ENCODE data around the gene PMFBP1. TPM values are rescaled to one million over a fixed set of nuclear protein-coding genes. Genes with fewer than 3 reads are reported as not detected.

Gene PMFBP1
- total RNA-seq, 2 experiments from 2014 or later = 1.1 to 1.2 TPM

DNA sequence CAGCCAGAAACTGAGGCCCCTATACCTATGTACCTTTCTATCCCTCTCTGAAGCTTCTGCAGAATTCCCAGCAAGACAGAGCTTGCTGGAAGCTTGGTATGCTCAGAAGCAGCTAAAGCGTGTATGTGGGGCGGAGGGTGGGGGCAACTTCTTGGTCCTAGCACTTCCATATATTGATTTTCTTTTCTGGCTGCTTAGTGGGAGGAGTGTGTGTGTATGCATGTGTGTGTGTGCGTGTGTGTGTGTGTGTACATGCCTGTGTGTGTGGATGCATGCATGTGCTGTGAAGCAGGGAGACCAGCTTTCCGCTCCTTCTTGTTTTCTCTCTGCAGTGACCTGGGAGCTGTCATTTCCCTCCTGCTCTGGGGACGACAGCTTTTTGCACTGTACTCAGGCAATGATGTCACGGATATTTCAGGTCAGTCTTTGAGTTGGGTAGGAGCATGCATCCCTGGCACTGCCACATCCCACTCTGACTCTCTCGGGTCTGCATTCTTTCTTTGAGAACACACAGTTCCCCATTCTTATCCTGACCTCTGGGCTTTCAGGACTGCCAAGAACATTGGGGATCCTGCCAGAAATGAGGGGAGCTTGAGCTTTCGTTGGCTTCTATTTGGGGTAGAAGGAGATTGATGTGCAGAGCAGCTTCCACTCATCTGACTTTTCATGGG lies 98.3 kb downstream of the PMFBP1 start:
- intact Hi-C loops (cut with micrococcal nuclease) = no loop called here

GRCh38 chr16:72072514-72073342 lies 99.2 kb downstream of the PMFBP1 start:
- intact Hi-C loops (cut with micrococcal nuclease) = no loop called here
- TF ChIP-seq, protein P1, sequence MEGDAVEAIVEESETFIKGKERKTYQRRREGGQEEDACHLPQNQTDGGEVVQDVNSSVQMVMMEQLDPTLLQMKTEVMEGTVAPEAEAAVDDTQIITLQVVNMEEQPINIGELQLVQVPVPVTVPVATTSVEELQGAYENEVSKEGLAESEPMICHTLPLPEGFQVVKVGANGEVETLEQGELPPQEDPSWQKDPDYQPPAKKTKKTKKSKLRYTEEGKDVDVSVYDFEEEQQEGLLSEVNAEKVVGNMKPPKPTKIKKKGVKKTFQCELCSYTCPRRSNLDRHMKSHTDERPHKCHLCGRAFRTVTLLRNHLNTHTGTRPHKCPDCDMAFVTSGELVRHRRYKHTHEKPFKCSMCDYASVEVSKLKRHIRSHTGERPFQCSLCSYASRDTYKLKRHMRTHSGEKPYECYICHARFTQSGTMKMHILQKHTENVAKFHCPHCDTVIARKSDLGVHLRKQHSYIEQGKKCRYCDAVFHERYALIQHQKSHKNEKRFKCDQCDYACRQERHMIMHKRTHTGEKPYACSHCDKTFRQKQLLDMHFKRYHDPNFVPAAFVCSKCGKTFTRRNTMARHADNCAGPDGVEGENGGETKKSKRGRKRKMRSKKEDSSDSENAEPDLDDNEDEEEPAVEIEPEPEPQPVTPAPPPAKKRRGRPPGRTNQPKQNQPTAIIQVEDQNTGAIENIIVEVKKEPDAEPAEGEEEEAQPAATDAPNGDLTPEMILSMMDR (IDR thresholded peaks at IDR 0.05) = no peak
- CTCF ChIA-PET = no interaction called here

More for the DNA sequence above, 98.3 kb downstream of the PMFBP1 start:
- no peak overlapping the region for H3K27ac Mint-ChIP-seq
- no peaks in the 10 kb centered on the region for H3K27me3 Mint-ChIP-seq
- no peaks in the 10 kb centered on the region for H3K4me1 Mint-ChIP-seq (ENCODE audit: low read depth)
- ChIA-PET POLR2A (no interaction called here), CTCF (no interaction called here)
- DNase-seq (no peak), ATAC-seq (no peak)
- H3K36me3 Mint-ChIP-seq (ENCODE audit: low read depth) = no peaks in the 10 kb centered on the region
- no peak overlapping the region for H3K4me3 Mint-ChIP-seq
- H3K9me3 Mint-ChIP-seq = no peaks in the 10 kb centered on the region
- TF ChIP-seq, protein P1 (IDR thresholded peaks at IDR 0.05) = no peak

More at GRCh38 chr16:72072514-72073342, 99.2 kb downstream of the PMFBP1 start:
- Mint-ChIP-seq H3K36me3 (ENCODE audit: low read depth) (no peaks in the 10 kb centered on the region), H3K4me3 (no peak overlapping the region), H3K9me3 (no peaks in the 10 kb centered on the region), H3K27ac (no peak overlapping the region), H3K4me1 (ENCODE audit: low read depth) (no peaks in the 10 kb centered on the region), H3K27me3 (no peaks in the 10 kb centered on the region)
- no peak for DNase-seq
- POLR2A ChIA-PET = interaction anchor here (0.5 to 1.2 kb wide), 3 partner anchors 22 to 318 kb away, joined by 3 read pairs; no protein-coding TSS in a partner anchor
- no peak for ATAC-seq

Other genes starting within 250 kb of the PMFBP1 start
- gene PKD1L3, start 171.8 kb downstream of the PMFBP1 start, total RNA-seq = under 1 TPM; 0.16 to 0.34 TPM
- gene DHODH, start 163.4 kb downstream of the PMFBP1 start, total RNA-seq = 10 to 100 TPM; 26.5 to 26.8 TPM
- gene HP, start 117.7 kb downstream of the PMFBP1 start, total RNA-seq = not detected
- gene HPR, start 108.9 kb downstream of the PMFBP1 start, total RNA-seq = not detected
- 10 to 100 TPM; 20.6 to 21.7 TPM for gene TXNL4B, start 78.5 kb downstream of the PMFBP1 start, total RNA-seq
- gene DHX38, start 78.3 kb downstream of the PMFBP1 start, total RNA-seq = 10 to 100 TPM; 70.4 to 71.8 TPM

All from activated CD8-positive, alpha-beta T cell treated with anti-CD3 and anti-CD28 coated beads for 36 hours (primary cell).